ENCODE results near the gene IFT80.

IFT80 gene

Small RNA genes lying within 50 kb of the gene (small RNA-seq; reads per million reads assigned to genes)
- gene MIR15B (ENCODE audit: low read depth) (1,033 reads per million, percentile 97 among the genes with 10 or more reads in this experiment), gene MIR16-2 (ENCODE audit: low read depth) (142 reads per million, percentile 93 among the genes with 10 or more reads in this experiment)

All from mesenchymal stem cell (in vitro differentiated cells and primary cell).